IPS-15b (cell line): ENCODE data around the gene ESYT3.
"Not testable (repeated sequence)": the region's sequence is repeated elsewhere in the genome, so short reads cannot be mapped to it uniquely, and the experiment has no call there.

Source experiments
- H3K27me3 ChIP-seq: one replicate; pipeline ENCODE4 v1.6.1; 2013; ENCODE audit warnings: low read length; ENCODE audit not compliant: control insufficient read depth, insufficient read depth
- H3K36me3 ChIP-seq: one replicate; pipeline ENCODE4 v1.6.1; 2013; ENCODE audit warnings: low read length; ENCODE audit not compliant: control insufficient read depth, insufficient read depth
- H3K4me1 ChIP-seq: one replicate; pipeline ENCODE4 v1.6.1; 2013; ENCODE audit warnings: mild to moderate bottlenecking, low read length; ENCODE audit not compliant: control insufficient read depth, insufficient read depth
- H3K4me3 ChIP-seq: one replicate; pipeline ENCODE4 v1.5.1; 2013; ENCODE audit warnings: low read depth, low read length
- H3K9ac ChIP-seq: one replicate; pipeline ENCODE4 v1.6.1; 2013; ENCODE audit warnings: low read depth, mild to moderate bottlenecking, low read length
- H3K9me3 ChIP-seq: one replicate; pipeline ENCODE4 v1.6.1; 2013; ENCODE audit warnings: mild to moderate bottlenecking, low read length; ENCODE audit not compliant: control insufficient read depth, insufficient read depth

ESYT3 gene

GRCh38 chr3:138486580-138486979 lies 52.2 kb downstream of the ESYT3 start:
- H3K36me3 ChIP-seq, H3K4me1 ChIP-seq, H3K4me3 ChIP-seq, H3K27me3 ChIP-seq, H3K9ac ChIP-seq, H3K9me3 ChIP-seq: not testable (repeated sequence)

GRCh38 chr3:138491971-138492370 lies 57.6 kb downstream of the ESYT3 start:
- Histone ChIP-seq H3K36me3 (no peaks in the 10 kb centered on the region), H3K9ac (no peak overlapping the region), H3K4me1 (no peaks in the 10 kb centered on the region), H3K27me3 (no peaks in the 10 kb centered on the region), H3K4me3 (no peak overlapping the region), H3K9me3 (no peaks in the 10 kb centered on the region)

GRCh38 chr3:138492980-138493675 lies 58.7 kb downstream of the ESYT3 start:
- no peak overlapping the region for H3K9ac ChIP-seq
- no peaks in the 10 kb centered on the region for H3K4me1 ChIP-seq
- no peaks in the 10 kb centered on the region for H3K36me3 ChIP-seq
- H3K9me3 ChIP-seq = no peaks in the 10 kb centered on the region
- H3K27me3 ChIP-seq = no peaks in the 10 kb centered on the region
- no peak overlapping the region for H3K4me3 ChIP-seq

- no peaks in the 10 kb centered on the region for H3K4me1 ChIP-seq
- H3K9ac ChIP-seq = no peak overlapping the region
- no peak overlapping the region for H3K4me3 ChIP-seq
- no peaks in the 10 kb centered on the region for H3K9me3 ChIP-seq
- no peaks in the 10 kb centered on the region for H3K27me3 ChIP-seq
- no peaks in the 10 kb centered on the region for H3K36me3 ChIP-seq
These were observed 59.6 kb downstream of the ESYT3 start for GRCh38 chr3:138493804-138494606.

GRCh38 chr3:138494607-138494929 lies 60.2 kb downstream of the ESYT3 start:
- H3K27me3 ChIP-seq = no peaks in the 10 kb centered on the region
- no peaks in the 10 kb centered on the region for H3K36me3 ChIP-seq
- H3K9ac ChIP-seq = no peak overlapping the region
- no peak overlapping the region for H3K4me3 ChIP-seq
- no peaks in the 10 kb centered on the region for H3K4me1 ChIP-seq
- H3K9me3 ChIP-seq = no peaks in the 10 kb centered on the region

GRCh38 chr3:138495638-138496037 lies 61.2 kb downstream of the ESYT3 start:
- not testable (repeated sequence) for H3K27me3 ChIP-seq, H3K9ac ChIP-seq, H3K36me3 ChIP-seq

GRCh38 chr3:138496436-138496835 lies 62.0 kb downstream of the ESYT3 start:
- H3K9me3 ChIP-seq = no peaks in the 10 kb centered on the region
- H3K9ac ChIP-seq = no peak overlapping the region
- no peaks in the 10 kb centered on the region for H3K27me3 ChIP-seq
- no peak overlapping the region for H3K4me3 ChIP-seq
- H3K36me3 ChIP-seq = no peaks in the 10 kb centered on the region
- H3K4me1 ChIP-seq = no peaks in the 10 kb centered on the region

More at GRCh38 chr3:138495638-138496037, 61.2 kb downstream of the ESYT3 start:
- H3K4me3 ChIP-seq, H3K9me3 ChIP-seq, H3K4me1 ChIP-seq: not testable (repeated sequence)

GRCh38 chr3:138497021-138497420 lies 62.6 kb downstream of the ESYT3 start:
- Histone ChIP-seq H3K27me3 (no peaks in the 10 kb centered on the region), H3K9ac (no peak overlapping the region), H3K4me3 (no peak overlapping the region), H3K4me1 (no peaks in the 10 kb centered on the region), H3K9me3 (no peaks in the 10 kb centered on the region), H3K36me3 (no peaks in the 10 kb centered on the region)

GRCh38 chr3:138497851-138498250 lies 63.4 kb downstream of the ESYT3 start:
- Histone ChIP-seq H3K4me1 (no peaks in the 10 kb centered on the region), H3K9me3 (no peaks in the 10 kb centered on the region), H3K27me3 (no peaks in the 10 kb centered on the region), H3K36me3 (no peaks in the 10 kb centered on the region), H3K9ac (no peak overlapping the region), H3K4me3 (no peak overlapping the region)

- H3K27me3 ChIP-seq = no peaks in the 10 kb centered on the region
- H3K36me3 ChIP-seq = no peaks in the 10 kb centered on the region
- H3K4me1 ChIP-seq = no peaks in the 10 kb centered on the region
- H3K4me3 ChIP-seq = no peak overlapping the region
- no peak overlapping the region for H3K9ac ChIP-seq
- no peaks in the 10 kb centered on the region for H3K9me3 ChIP-seq
These were observed 64.6 kb downstream of the ESYT3 start for GRCh38 chr3:138498991-138499390.

- Histone ChIP-seq H3K4me1 (peaks cover 6% of the 10 kb centered on the region), H3K36me3 (no peaks in the 10 kb centered on the region), H3K27me3 (no peaks in the 10 kb centered on the region), H3K4me3 (no peak overlapping the region), H3K9me3 (no peaks in the 10 kb centered on the region), H3K9ac (no peak overlapping the region)
These were observed 73.1 kb downstream of the ESYT3 start for GRCh38 chr3:138507524-138507923.

- H3K9ac ChIP-seq = no peak overlapping the region
- no peak overlapping the region for H3K4me3 ChIP-seq
- no peaks in the 10 kb centered on the region for H3K27me3 ChIP-seq
- H3K36me3 ChIP-seq = no peaks in the 10 kb centered on the region
- no peaks in the 10 kb centered on the region for H3K9me3 ChIP-seq
- peaks cover 6% of the 10 kb centered on the region for H3K4me1 ChIP-seq
These were observed 75.2 kb downstream of the ESYT3 start for GRCh38 chr3:138509586-138509985.
